ENCODE measurements around the gene ATP10A.

ATP10A gene

DNA sequence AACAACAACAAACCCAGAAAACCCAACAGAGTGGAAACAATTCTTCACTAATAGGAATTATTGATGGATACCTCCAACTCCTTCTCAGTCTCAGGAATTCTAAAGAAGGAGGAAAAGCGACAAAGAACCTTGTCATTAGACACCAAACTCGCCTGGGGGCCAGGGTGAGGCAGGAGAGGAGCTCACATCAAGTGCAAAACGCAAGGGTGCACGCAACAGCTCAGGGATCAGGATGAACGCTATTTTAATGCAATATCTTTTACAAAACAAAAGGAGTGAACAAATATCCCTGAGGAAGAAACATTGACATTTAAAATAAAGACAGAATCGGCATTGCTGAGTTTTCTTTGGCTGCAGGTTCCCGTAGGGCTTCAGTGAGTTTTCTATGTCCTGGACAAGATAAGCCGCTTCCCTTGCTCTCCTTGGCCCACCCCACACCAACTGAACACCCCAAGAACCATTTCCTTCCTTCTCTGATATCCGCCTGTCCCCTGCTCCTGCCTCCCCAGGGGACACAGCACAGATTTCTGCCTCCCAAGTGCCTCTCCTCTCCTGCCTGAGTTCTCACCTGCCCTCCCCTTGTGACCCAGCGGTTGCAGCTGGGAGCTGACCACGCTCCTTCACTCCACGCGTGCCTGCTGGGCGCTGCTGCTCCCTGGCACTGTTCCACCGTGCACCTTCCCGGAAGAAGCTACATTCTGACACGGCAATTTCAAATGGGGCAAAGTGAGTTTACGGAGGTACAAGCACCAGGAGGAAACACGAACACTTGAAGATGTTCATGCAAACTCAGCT is 63.0 kb downstream of the ATP10A start:
- TF ChIP-seq, protein P1, sequence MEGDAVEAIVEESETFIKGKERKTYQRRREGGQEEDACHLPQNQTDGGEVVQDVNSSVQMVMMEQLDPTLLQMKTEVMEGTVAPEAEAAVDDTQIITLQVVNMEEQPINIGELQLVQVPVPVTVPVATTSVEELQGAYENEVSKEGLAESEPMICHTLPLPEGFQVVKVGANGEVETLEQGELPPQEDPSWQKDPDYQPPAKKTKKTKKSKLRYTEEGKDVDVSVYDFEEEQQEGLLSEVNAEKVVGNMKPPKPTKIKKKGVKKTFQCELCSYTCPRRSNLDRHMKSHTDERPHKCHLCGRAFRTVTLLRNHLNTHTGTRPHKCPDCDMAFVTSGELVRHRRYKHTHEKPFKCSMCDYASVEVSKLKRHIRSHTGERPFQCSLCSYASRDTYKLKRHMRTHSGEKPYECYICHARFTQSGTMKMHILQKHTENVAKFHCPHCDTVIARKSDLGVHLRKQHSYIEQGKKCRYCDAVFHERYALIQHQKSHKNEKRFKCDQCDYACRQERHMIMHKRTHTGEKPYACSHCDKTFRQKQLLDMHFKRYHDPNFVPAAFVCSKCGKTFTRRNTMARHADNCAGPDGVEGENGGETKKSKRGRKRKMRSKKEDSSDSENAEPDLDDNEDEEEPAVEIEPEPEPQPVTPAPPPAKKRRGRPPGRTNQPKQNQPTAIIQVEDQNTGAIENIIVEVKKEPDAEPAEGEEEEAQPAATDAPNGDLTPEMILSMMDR (IDR thresholded peaks at IDR 0.05; ENCODE audit: extremely low read depth, missing control alignments): no peak

DNA sequence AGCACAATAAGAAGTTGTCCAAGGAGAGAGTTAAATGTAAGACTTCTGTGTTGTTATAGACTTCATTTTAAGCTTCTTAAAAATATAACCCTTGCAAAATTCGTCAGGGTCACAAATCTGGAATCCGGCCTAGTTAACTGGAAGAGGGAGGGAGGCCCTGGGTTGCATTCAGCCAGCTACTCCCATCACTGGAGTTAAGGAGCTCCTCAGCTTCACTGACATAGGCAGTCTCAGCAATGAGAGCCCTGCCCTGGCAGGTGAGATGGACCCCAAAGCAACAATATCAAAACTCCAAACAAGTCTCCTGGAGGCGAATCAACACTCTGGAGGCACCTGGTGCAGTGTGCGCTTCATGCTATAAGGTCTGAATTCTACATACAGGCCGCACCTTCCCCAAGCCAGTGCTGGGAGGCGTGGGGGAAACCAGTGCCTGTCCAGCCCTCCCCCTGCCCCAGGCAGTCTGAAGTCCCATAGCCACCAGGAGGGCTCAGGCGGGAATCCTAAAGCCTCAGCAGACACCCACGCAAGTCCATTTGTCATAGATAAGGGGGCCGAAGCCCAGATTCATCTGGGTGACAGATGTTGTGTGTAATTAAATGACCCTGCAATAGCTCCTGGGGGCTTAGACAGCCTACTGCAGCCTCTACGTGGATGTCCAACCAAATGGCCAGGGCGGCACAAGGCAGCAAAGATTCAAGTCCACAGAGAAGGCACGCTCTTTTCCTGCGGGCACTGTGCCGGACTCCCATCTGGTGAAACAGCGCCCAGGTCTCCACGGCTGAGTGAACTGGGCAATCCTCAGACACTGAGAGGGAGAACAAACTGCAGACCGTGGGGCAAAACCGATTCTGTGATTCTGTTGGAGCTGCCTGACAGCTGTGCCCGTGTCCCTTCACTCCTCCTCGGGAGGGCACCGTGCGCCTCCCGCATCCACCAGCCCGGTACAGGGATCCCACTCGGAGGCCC is 64.9 kb downstream of the ATP10A start:
- TF ChIP-seq, protein P1 (IDR thresholded peaks at IDR 0.05; ENCODE audit: extremely low read depth, missing control alignments): no peak
- no peak for DNase-seq (ENCODE audit: low spot score)

More for the DNA sequence above, 63.0 kb downstream of the ATP10A start:
- no peak for DNase-seq (ENCODE audit: low spot score)

DNA sequence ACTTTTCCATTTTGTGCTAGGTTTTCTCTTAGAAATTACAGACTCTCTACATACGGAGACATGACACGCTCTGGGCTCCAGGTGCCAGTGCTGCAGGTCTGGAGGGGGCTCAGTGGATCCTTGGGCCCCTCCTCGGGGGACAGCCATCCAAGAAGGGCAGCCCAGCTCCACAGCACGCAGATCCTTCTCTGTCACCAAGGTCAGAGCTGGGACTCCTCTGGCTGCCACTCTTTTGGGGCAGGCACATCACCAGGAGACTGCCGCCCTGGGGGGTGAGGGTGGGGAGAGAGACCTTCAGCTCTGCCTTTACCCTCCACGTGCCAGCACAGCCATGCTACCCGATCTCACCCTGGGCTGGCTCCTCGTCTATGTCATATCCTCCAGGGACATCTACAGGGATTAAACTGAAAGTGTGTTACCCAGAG is 65.6 kb downstream of the ATP10A start:
- TF ChIP-seq, protein P1 (IDR thresholded peaks at IDR 0.05; ENCODE audit: extremely low read depth, missing control alignments): no peak
- no peak for DNase-seq (ENCODE audit: low spot score)

DNA sequence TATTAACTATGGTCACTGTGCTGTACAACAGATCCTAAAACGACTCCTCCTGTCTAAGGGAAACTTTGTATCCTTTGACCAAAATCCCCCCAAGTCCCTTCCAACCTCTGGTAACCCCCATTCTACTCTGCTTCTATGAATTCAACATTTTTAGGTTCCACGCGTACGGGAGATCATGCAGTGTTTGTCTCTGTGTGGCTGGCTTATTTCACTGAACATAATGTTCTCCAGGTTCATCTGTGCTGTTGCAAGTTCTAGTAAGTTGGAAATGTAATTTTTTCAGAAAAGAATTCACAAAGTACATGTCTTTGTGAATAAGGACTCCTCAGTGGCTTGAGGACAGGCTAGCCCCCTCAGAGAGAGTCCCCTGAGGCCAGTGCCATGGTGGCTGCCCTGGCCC is 66.1 kb downstream of the ATP10A start:
- TF ChIP-seq, protein P1 (IDR thresholded peaks at IDR 0.05; ENCODE audit: extremely low read depth, missing control alignments): no peak
- no peak for DNase-seq (ENCODE audit: low spot score)

DNA sequence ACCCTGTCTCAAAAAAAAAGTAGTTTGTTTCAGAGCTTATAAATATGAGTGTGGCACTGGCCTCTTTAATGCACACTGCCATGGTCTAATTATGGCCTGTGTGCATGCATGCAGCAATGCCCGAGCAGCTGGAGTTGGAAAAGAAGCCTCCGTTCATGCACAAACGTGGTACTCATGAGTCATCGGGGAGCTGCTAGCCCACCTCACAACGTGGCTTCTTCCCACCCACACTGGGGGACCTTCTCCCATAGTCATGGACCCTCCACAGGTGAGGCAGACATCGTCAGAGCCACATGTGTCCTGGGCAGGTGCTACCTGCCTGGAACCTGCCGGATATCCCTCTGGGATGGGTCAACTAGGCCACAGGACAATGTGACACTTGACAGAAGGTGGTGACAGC is 66.7 kb downstream of the ATP10A start:
- TF ChIP-seq, protein P1 (IDR thresholded peaks at IDR 0.05; ENCODE audit: extremely low read depth, missing control alignments): no peak
- DNase-seq (ENCODE audit: low spot score): no peak

DNA sequence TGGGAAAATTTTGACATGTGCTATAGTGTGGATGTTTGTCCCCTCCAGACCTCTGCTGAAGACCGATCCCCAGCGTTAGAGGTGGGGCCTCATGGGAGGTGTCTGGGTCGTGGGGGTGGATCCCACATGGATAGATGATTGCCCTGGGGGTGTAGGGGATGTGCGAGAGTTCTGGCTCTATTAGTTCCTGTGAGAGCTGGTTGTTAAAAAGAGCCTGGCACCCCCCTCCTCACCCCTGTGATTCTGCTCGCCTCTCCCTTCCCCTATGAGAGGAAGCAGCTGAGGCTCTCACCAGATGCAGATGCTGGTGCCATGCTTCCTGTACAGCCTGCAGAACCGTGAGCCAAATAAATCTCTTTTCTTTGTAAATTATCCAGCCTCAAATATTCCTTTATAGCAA is 67.4 kb downstream of the ATP10A start:
- no peak for DNase-seq (ENCODE audit: low spot score)
- TF ChIP-seq, protein P1 (IDR thresholded peaks at IDR 0.05; ENCODE audit: extremely low read depth, missing control alignments): no peak

DNA sequence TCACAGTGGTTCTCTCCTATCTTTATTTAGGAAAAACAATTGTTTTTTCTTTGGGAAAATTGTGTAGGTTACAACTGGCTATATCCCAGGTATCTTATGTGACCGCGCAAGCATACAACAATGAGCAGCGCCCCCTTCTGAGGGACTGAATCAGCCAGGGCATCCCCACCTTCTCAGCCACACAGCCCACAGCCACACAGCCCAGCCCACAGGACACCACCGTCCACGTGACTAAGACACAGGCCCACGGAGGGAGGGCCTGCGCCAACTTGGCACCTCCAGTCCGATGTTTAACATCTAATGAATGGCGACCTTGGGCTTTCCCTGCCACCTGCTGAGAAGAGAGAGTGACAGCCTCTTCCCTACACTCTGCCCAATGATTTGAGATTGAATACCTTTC is 68.1 kb downstream of the ATP10A start:
- no peak for DNase-seq (ENCODE audit: low spot score)
- TF ChIP-seq, protein P1 (IDR thresholded peaks at IDR 0.05; ENCODE audit: extremely low read depth, missing control alignments): no peak
